Gastroesophageal sphincter (tissue), 4 donors: Measurements from ENCODE around the gene EFCAB14. TPM values are rescaled to one million over a fixed set of nuclear protein-coding genes. Genes with fewer than 3 reads are reported as not detected.

Experiments
- ATAC-seq: fragments of 150-250 bp; one replicate; pipeline ENCODE4 v1.9.1; 2016; ENCODE audit warnings: mild to moderate bottlenecking, moderate library complexity
- H3K27ac ChIP-seq, 4 donors: fragments of 200-600 bp; sonication (generic) in 3 of 4; 1 replicate in 3 of 4; 2 replicates in 1 of 4; pipeline ENCODE4 v1.5.1; 2016 to 2019
- H3K27me3 ChIP-seq: fragments of 200-600 bp; sonication (generic); one replicate; pipeline ENCODE4 v1.5.1; 2019
- H3K36me3 ChIP-seq, 2 donors: fragments of 200-600 bp; sonication (generic); one replicate each; pipeline ENCODE4 v1.5.1; 2019; ENCODE audit warnings: control low read depth in 1 of 2
- H3K4me1 ChIP-seq, 3 donors: fragments of 200-600 bp; sonication (generic); 1 replicate in 2 of 3; 2 replicates in 1 of 3; pipeline ENCODE4 v1.5.1; 2016 to 2019; ENCODE audit warnings: control low read depth in 2 of 3
- H3K4me3 ChIP-seq, 2 donors: fragments of 200-600 bp; sonication (generic); one replicate each; pipeline ENCODE4 v1.5.1; 2019; ENCODE audit warnings: mild to moderate bottlenecking in 1 of 2, moderate library complexity in 1 of 2
- H3K9me3 ChIP-seq, 3 donors: fragments of 200-600 bp; sonication (generic); one replicate each; pipeline ENCODE4 v1.5.1; 2017 to 2019; ENCODE audit warnings: control low read depth in 2 of 3
- CTCF ChIP-seq, 4 experiments: fragments of 200-600 bp in 2 of 4; fragments of 450-650 bp in 2 of 4; sonication (generic) in 1 of 4; IDR thresholded peaks; one replicate each; pipeline ENCODE4 v1.5.1; 2017 to 2019; ENCODE audit warnings: antibody characterized with exemption in 4 of 4, mild to moderate bottlenecking in 2 of 4, moderate library complexity in 2 of 4
- EP300 ChIP-seq: sonication (generic); formaldehyde crosslinking; IDR thresholded peaks from one replicate; pipeline ENCODE4 v1.6.1; 2017; ENCODE audit warnings: antibody characterized with exemption, mild to moderate bottlenecking
- POLR2A ChIP-seq, 2 donors: fragments of 450-650 bp; IDR thresholded peaks; one replicate each; pipeline ENCODE4 v1.6.1; 2017; ENCODE audit warnings: antibody characterized with exemption in 2 of 2, mild to moderate bottlenecking in 2 of 2, moderate library complexity in 1 of 2
- POLR2AphosphoS5 ChIP-seq: sonication (generic); formaldehyde crosslinking; IDR thresholded peaks from one replicate; pipeline ENCODE4 v1.6.1; 2017; ENCODE audit warnings: antibody characterized with exemption
- WGBS, 2 donors: methylation state at CpG; one replicate each; pipeline ENCODE4 v1.1.5; 2018; ENCODE audit warnings: low coverage in 1 of 2; 5-methylcytosine and 5-hydroxymethylcytosine counted together
- total RNA-seq, 4 donors: library from RNA; depleted of rRNA; stranded (reverse); fragments of >200 nt; gene quantifications; one replicate each; pipeline ENCODE4 v1.1.0, GENCODE V29; 2016

EFCAB14 gene
- total RNA-seq, 4 donors from 2014 or later = 109 to 133 (median 116) TPM

GRCh38 chr1:46687093-46687659, 31.7 kb downstream of the EFCAB14 start:
- peaks cover 0 to 29% (median 3%) of the 10 kb centered on the region in 3 donors for H3K4me1 ChIP-seq
- H3K27me3 ChIP-seq = no peaks in the 10 kb centered on the region
- WGBS, 2 donors = 31 to 37% methylated on average over 2 of the region's 2 CpGs
- peak overlapping the region in 3 of 4 donors; percentile 45 to 63 (median 49) for H3K27ac ChIP-seq
- no peaks in the 10 kb centered on the region for H3K9me3 ChIP-seq
- H3K36me3 ChIP-seq = peaks cover 5 to 95% of the 10 kb centered on the region in 2 donors
- peak; percentile 53 for ATAC-seq
- no peak overlapping the region for H3K4me3 ChIP-seq
- no peak for TF ChIP-seq EP300
- TF ChIP-seq POLR2AphosphoS5 = peak; percentile 74
- TF ChIP-seq CTCF (IDR thresholded peaks at IDR 0.05) = no peak
- TF ChIP-seq POLR2A (IDR thresholded peaks at IDR 0.05) = no peak

- ATAC-seq = no peak
- Histone ChIP-seq H3K4me3 (no peak overlapping the region), H3K36me3 (peaks cover 5 to 95% of the 10 kb centered on the region in 2 donors), H3K4me1 (peaks cover 0 to 26% (median 3%) of the 10 kb centered on the region in 3 donors), H3K27ac (no peak overlapping the region), H3K27me3 (no peaks in the 10 kb centered on the region), H3K9me3 (no peaks in the 10 kb centered on the region)
- WGBS, 2 donors = 43 to 45% methylated on average over 1 of the region's 1 CpG
- TF ChIP-seq POLR2A (IDR thresholded peaks at IDR 0.05) (no peak), POLR2AphosphoS5 (no peak), EP300 (no peak), CTCF (IDR thresholded peaks at IDR 0.05) (no peak)
Observed at GRCh38 chr1:46686255-46686654, 32.7 kb downstream of the EFCAB14 start.

- H3K9me3 ChIP-seq = no peaks in the 10 kb centered on the region
- no peak for ATAC-seq
- H3K4me1 ChIP-seq = peaks cover 0 to 26% (median 3%) of the 10 kb centered on the region in 3 donors
- H3K36me3 ChIP-seq = peaks cover 5 to 95% of the 10 kb centered on the region in 2 donors
- no peak overlapping the region for H3K4me3 ChIP-seq
- 89 to 94% methylated on average over 2 of the region's 2 CpGs for WGBS, 2 donors
- no peak for TF ChIP-seq POLR2A (IDR thresholded peaks at IDR 0.05)
- no peak for TF ChIP-seq EP300
- TF ChIP-seq CTCF (IDR thresholded peaks at IDR 0.05) = no peak
- TF ChIP-seq POLR2AphosphoS5 = no peak
- no peak overlapping the region for H3K27ac ChIP-seq
- no peaks in the 10 kb centered on the region for H3K27me3 ChIP-seq
Observed at GRCh38 chr1:46684670-46685069, 34.2 kb downstream of the EFCAB14 start.

DNA sequence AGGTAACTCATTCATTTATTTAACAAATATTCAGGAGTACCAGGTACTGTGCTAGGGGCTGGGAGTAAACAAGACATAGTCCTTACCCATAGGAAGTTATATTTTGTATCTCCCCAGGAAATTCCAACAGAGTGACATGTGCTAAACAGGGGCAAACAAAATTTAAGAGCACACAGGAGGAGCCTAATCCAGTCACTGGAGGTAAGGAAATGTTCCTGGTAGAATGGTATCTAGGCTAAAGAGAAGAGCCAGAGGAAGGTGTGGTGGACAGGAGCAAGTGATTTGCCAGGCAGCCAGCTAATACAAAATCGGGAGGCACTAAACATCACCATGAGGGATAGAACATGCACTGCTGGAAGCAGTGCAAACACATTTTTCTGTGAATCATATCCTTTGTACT, 36.9 kb downstream of the EFCAB14 start:
- H3K9me3 ChIP-seq = no peaks in the 10 kb centered on the region
- H3K36me3 ChIP-seq = peaks cover 5 to 99% of the 10 kb centered on the region in 2 donors
- TF ChIP-seq EP300 (no peak), POLR2A (IDR thresholded peaks at IDR 0.05) (no peak), POLR2AphosphoS5 (no peak), CTCF (IDR thresholded peaks at IDR 0.05) (no peak)
- H3K4me3 ChIP-seq = no peak overlapping the region
- H3K27me3 ChIP-seq = no peaks in the 10 kb centered on the region
- peaks cover 0 to 10% (median 3%) of the 10 kb centered on the region in 3 donors for H3K4me1 ChIP-seq
- no peak overlapping the region for H3K27ac ChIP-seq
- no peak for ATAC-seq
- 55 to 75% methylated on average over 1 of the region's 1 CpG for WGBS, 2 donors

GRCh38 chr1:46681333-46682034, 37.4 kb downstream of the EFCAB14 start:
- WGBS, 2 donors = 71 to 92% methylated on average over 1 of the region's 1 CpG

More at GRCh38 chr1:46681333-46682034, 37.4 kb downstream of the EFCAB14 start:
- no peak for ATAC-seq
- TF ChIP-seq POLR2AphosphoS5 (no peak), POLR2A (IDR thresholded peaks at IDR 0.05) (no peak), CTCF (IDR thresholded peaks at IDR 0.05) (no peak)
- peaks cover 0 to 4% (median 0%) of the 10 kb centered on the region in 3 donors for H3K4me1 ChIP-seq
- peaks cover 5 to 100% of the 10 kb centered on the region in 2 donors for H3K36me3 ChIP-seq
- no peak overlapping the region for H3K27ac ChIP-seq
- no peaks in the 10 kb centered on the region for H3K27me3 ChIP-seq
- H3K9me3 ChIP-seq = no peaks in the 10 kb centered on the region
- no peak overlapping the region for H3K4me3 ChIP-seq
